HG03575 (cell line): Measurements from ENCODE around the gene DNAJC28.
A peak's percentile ranks its signal among the peaks of the same experiment; 100 is the strongest.
"Not testable (repeated sequence)": the region's sequence is repeated elsewhere in the genome, so short reads cannot be mapped to it uniquely, and the experiment has no call there.

ENCODE experiments used
- ATAC-seq: cut with Tn5 transposase; IDR thresholded peaks from one replicate; pipeline ENCODE4 v1.9.1; 2021; ENCODE audit not compliant: unreplicated experiment, insufficient number of reproducible peaks, low FRiP score; ENCODE audit errors: extremely low read depth

DNAJC28 gene

DNA sequence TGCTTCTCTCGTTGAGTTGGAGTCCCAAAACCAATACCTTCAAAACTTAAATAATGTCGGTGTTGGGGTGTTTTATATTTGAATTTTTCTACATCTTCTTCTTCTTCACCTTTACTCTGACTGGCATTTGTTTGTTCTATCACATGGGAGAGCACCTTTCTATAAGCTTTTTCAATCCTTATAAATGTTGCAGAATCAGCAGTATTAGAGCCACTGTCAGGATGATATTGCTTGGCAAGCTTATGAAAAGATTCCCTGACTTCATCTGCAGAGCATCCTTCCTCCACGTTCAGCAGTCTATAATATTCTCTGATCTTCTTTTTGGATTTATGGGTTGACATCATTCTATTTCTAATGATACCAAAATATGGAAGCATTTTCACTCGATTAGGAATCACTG lies 2.6 kb downstream of the DNAJC28 start:
- no peak for ATAC-seq

DNA sequence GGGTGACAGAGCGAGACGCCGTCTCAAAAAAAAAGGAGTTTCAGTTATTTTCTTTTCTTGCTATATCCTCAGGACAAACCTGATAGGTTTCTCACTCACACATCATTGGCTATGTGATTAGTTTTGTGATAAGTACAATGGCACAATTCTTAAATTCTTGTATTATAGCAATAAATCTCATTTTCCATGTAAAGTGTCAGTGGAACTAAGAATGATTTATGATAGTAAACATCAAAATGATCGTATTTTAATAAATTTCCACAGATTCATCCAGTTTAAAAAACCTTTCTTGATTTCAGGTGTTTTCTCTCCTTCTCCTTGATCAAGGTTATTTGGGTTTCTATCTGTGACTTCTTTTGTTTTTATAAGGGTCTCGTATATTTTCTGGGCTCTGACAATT lies 3.5 kb downstream of the DNAJC28 start:
- no peak for ATAC-seq

DNA sequence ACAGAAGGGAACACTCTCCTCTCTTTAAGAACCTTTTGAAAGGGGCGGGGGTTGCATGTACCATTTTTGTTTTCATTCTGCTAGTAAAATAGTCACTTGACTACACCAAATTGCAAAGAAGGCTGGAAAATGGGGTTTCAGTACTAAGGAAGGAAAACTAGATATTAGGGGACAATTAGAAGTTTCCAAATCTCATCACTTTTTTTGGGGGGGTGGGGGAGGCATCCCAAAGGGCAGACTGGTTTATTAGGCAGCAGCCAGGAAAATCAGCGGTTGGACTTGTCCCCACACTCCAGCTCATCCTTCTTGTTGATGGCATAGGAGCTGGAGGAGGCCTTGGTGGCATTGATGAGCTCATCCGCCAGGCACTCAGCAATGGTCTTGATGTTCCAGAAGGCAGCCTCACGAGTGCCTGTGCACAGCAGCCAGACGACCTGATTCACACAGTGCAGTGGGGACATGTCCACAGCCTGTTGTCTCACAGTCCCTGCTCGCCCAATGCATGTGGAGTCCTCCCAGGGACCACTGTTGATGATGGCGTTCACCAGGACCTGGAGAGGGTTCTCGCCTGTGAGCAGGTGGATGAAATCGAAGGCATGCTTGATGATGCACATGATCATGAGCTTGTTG lies 10.1 kb downstream of the DNAJC28 start:
- no peak for ATAC-seq

GRCh38 chr21:33480481-33481103 lies 10.9 kb downstream of the DNAJC28 start:
- no peak for ATAC-seq

DNA sequence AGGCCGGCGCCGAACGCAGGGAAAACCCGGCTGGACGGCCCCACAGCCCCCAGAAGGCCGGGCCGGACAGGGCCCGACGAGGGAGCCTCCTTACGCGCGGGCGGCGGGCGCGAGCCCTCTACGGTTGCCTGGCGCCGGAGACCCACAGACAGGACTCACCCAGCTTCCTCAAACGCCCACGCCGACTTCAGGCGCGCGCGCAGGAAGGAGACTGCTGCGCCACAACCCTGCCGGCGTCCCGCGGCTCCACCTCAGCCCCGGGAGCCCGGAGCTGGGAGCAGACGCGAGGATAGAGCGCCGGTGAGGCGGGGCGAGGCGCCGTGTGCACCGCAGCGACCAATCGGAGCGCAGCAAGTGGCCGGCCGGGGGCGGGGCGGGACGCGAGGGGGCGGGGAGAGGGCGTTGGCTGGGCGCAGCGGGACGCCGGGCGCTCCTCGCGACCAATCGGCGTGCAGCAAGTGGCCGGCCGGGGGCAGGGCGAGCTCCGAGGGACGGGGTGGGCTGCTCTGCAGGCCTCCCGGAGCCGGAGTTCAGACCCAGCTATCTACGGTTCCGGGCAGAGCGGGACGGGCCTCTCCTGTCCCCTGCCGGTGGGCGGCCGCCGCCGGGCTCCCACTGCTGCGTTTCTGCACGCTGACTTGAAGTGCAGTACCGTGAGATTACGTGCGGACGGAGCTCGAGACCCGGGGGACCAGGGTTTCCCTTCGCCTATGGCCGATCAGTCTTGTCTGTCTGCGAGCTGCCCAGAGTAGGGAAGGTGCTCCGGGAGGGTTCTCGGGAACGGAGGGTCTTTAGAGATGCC lies 11.6 kb downstream of the DNAJC28 start, which contains the start of gene TMEM50B:
TSS of gene TMEM50B (minus strand) at position 296 of the 802 bp plus-strand sequence. CDS start 11,089 bp downstream, outside the sequence.
- ATAC-seq: peak; percentile 47

GRCh38 chr21:33478935-33479678 lies 12.4 kb downstream of the DNAJC28 start:
- no peak for ATAC-seq

GRCh38 chr21:33478182-33478581 lies 13.3 kb downstream of the DNAJC28 start:
- no peak for ATAC-seq

- ATAC-seq: no peak
Measured at GRCh38 chr21:33477066-33477465, 14.4 kb downstream of the DNAJC28 start.

GRCh38 chr21:33473344-33473743 lies 18.2 kb downstream of the DNAJC28 start:
- ATAC-seq: no peak

DNA sequence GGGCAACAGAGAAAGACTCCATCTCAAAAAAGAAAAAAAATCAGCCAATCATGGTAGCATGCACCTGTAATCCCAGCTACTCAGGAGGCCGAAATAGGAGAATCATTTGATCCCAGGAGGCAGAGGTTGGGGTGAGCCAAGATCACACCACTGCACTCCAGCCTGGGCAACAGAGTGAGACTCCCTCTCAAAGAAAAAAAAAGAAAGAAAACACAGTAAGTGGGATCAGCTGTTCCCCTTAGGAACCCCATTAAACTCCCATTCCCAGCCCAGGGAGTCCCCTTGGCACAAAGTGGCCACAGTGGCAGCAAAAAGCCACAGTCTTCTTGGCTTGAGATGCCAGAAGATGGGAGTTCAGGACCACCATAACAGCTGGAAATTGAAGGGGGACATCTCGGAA lies 20.8 kb downstream of the DNAJC28 start:
- no peak for ATAC-seq

- ATAC-seq: not testable (repeated sequence)
Measured at GRCh38 chr21:33469183-33469582, 22.3 kb downstream of the DNAJC28 start.

DNA sequence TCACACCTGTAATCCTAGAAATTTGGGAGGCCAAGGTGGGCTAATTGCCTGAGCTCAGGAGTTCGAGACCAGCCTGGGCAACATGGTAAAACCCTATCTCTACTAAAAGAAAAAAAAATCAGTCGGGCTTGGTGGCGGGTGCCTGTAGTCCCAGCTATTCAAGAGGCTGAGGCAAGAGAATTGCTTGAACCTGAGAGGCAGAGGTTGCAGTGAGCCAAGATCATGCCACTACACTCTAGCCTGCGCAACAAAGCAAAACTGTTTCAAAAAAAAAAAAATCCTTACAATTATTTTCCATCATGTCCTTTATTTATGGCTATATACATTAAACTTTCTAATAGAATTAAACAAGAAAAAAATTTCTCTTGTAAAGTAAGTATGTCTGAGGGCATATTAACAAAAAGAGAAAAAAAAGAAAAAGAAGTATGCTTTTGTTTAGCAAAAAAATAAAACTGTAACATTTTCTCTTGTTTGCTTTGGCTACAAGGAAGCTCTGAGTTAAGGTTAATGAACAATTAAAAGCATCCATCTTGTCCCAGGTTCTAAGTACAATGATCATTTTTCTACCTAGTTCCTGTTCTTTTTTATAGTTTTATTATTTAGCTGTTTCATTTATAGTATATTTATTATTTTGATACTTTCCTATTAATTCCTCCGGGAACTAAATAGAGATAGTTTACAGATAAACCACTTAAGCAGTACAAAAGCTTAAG lies 29.8 kb downstream of the DNAJC28 start:
- ATAC-seq: no peak

- no peak for ATAC-seq
Measured at GRCh38 chr21:33458861-33459260, 32.7 kb downstream of the DNAJC28 start.

GRCh38 chr21:33455686-33456446 lies 35.6 kb downstream of the DNAJC28 start:
- no peak for ATAC-seq

- ATAC-seq: no peak
Measured at GRCh38 chr21:33452362-33452761, 39.2 kb downstream of the DNAJC28 start.

- ATAC-seq: no peak
Measured at GRCh38 chr21:33451634-33452071, 39.9 kb downstream of the DNAJC28 start.

- no peak for ATAC-seq
Measured at GRCh38 chr21:33449616-33450015, 41.9 kb downstream of the DNAJC28 start.

DNA sequence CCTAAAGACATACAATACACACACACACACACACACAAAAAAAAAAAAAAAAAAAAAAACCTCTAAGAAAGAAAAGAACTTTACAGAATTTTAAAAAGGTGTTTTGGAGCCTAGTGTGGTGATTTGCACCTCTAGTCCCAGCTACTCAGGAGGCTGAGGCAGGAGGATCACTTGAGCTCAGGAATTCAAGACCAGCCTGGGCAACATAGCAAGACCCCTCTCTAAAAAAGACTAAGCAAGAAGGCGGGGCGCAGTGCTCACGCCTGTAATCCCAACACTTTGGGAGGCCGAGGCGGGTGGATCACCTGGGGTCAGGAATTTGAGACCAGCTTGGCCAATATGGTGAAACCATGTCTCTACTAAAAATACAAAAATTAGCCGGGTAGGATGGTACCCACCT lies 44.9 kb downstream of the DNAJC28 start:
- ATAC-seq: not testable (repeated sequence)
